Lung (tissue), 12 donors: ENCODE data around the gene CENPP. TPM values are rescaled to one million over a fixed set of nuclear protein-coding genes. Genes with fewer than 3 reads are reported as not detected.
A peak's percentile ranks its signal among the peaks of the same experiment; 100 is the strongest.
"Not testable (repeated sequence)": the region's sequence is repeated elsewhere in the genome, so short reads cannot be mapped to it uniquely, and the experiment has no call there.

Experiments
- ATAC-seq: fragments of 200-7000 bp; cut with Tn5 transposase; one replicate; pipeline ENCODE4 v1.9.1; 2020; ENCODE audit warnings: moderate number of reproducible peaks; ENCODE audit not compliant: insufficient read depth, low FRiP score
- DNase-seq, 3 donors: peaks; one replicate each; pipeline ENCODE4 v3.0.0-alpha.2; 2013 to 2017
- H3K27ac ChIP-seq, 2 donors: one replicate each; pipeline ENCODE4 v1.5.1; 2013; ENCODE audit warnings: mild to moderate bottlenecking in 2 of 2, moderate library complexity in 2 of 2, control low read depth in 1 of 2, inconsistent platforms in 1 of 2, low read depth in 1 of 2, low read length in 1 of 2
- H3K27me3 ChIP-seq, 3 donors: one replicate each; pipeline ENCODE4 v1.5.1; 2013; ENCODE audit warnings: low read length in 2 of 3; ENCODE audit not compliant: control insufficient read depth in 3 of 3, insufficient read depth in 3 of 3
- H3K36me3 ChIP-seq, 4 donors: one replicate each; pipeline ENCODE4 v1.5.1; 2013; ENCODE audit warnings: low read length in 4 of 4, mild to moderate bottlenecking in 1 of 4, moderate library complexity in 1 of 4; ENCODE audit not compliant: control insufficient read depth in 4 of 4, insufficient read depth in 4 of 4
- H3K4me1 ChIP-seq, 5 donors: one replicate each; pipeline ENCODE4 v1.5.1; 2013; ENCODE audit warnings: low read length in 5 of 5, mild to moderate bottlenecking in 2 of 5, moderate library complexity in 1 of 5; ENCODE audit not compliant: control insufficient read depth in 5 of 5, insufficient read depth in 5 of 5
- H3K4me3 ChIP-seq: one replicate; pipeline ENCODE4 v1.5.1; 2013; ENCODE audit warnings: mild to moderate bottlenecking, control low read depth, moderate library complexity
- H3K9ac ChIP-seq, 2 donors: one replicate each; pipeline ENCODE4 v1.5.1; 2013; ENCODE audit warnings: low read length in 2 of 2, control low read depth in 1 of 2; ENCODE audit not compliant: insufficient read depth in 1 of 2
- H3K9me3 ChIP-seq, 4 donors: one replicate each; pipeline ENCODE4 v1.5.1; 2013; ENCODE audit warnings: low read length in 3 of 4, mild to moderate bottlenecking in 1 of 4, moderate library complexity in 1 of 4; ENCODE audit not compliant: control insufficient read depth in 4 of 4, insufficient read depth in 3 of 4
- WGBS, 2 donors: extraction: QIAGEN DNeasy Blood & Tissue Kit; methylation state at CpG; one replicate each; pipeline ENCODE4 v1.1.7; 2013; 5-methylcytosine and 5-hydroxymethylcytosine counted together
- polyA plus RNA-seq, 2 donors: library from polyadenylated mRNA; stranded (reverse); fragments of 200-250 nt; gene quantifications; one replicate each; pipeline ENCODE4 v1.2.1, GENCODE V29; 2013
- total RNA-seq, 2 donors: library from RNA; depleted of rRNA in 1 of 2; stranded (reverse); fragments of >200 nt in 1 of 2; gene quantifications; one replicate each; pipeline ENCODE4 v1.2.1, GENCODE V29; 2014 to 2021
- TF ChIP-seq, protein P1 (sequence below): IDR thresholded peaks from 2 replicates; pipeline ENCODE4 v1.5.1; 2012; ENCODE audit warnings: mild to moderate bottlenecking; ENCODE audit errors: control extremely low read depth, extremely low read depth
- donor health status: control.
- donor health status: control.
- donor health status: Bipolar disorder and iron deficiency.
- donor health status: healthy.
- donor health status: DM: yes; HTN: yes; CAD: no.

Gene CENPP
- total and polyA plus RNA-seq, 4 donors: 1.2 to 11.8 (median 2.9) TPM

DNA sequence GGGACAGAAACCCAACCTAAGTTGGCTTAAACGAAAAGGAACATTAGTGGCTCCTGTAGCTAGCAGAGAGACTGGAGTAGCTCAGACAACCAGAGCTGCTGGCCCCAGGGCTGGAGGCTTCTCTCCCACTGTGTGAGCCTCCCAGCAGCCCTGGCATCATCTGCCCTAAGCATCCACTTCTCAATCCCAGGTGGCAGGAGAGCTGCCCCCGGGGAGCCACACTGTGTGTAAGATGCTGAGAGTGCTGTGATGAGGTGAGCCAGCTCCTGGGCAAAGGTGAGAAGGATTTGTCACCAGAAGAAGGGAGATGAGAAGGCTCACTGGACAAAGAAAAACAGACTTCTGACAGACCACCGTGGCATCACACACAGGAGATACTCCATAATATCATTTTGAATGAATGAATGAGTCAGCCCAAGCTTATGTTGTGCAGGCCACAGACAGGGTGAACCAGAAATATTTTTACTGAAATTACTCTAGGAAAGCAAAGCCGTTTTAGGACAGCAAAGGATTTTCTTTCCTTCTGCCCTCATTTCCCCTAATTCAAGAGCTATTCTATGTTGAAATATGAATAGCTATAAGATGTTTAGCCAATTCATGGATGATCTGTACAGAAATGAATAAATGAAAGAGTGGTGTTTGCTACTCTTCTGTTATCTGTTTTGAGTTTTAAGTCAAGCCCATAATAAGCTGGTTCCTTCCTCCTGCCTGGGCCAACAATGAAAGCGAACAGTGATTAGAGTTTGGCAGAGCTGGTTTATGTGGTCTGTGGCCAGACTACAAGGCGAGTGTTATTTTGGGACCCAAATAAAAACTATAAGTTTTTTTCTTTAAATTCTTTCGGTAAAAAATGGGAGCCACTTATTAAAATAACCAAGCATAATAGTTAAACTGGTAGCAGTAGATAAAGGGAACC lies 267.5 kb downstream of the CENPP start:
- Histone ChIP-seq H3K4me1 (peaks cover 0 to 61% (median 10%) of the 10 kb centered on the region in 5 donors), H3K36me3 (no peaks in the 10 kb centered on the region), H3K9me3 (no peaks in the 10 kb centered on the region), H3K27me3 (no peaks in the 10 kb centered on the region), H3K4me3 (no peak overlapping the region), H3K27ac (no peak overlapping the region), H3K9ac (peak overlapping the region in 1 of 2 donors; percentile 36)
- DNase-seq: peak in 2 of 3 donors; percentile 61 to 72
- no peak for ATAC-seq
- TF ChIP-seq, protein P1, sequence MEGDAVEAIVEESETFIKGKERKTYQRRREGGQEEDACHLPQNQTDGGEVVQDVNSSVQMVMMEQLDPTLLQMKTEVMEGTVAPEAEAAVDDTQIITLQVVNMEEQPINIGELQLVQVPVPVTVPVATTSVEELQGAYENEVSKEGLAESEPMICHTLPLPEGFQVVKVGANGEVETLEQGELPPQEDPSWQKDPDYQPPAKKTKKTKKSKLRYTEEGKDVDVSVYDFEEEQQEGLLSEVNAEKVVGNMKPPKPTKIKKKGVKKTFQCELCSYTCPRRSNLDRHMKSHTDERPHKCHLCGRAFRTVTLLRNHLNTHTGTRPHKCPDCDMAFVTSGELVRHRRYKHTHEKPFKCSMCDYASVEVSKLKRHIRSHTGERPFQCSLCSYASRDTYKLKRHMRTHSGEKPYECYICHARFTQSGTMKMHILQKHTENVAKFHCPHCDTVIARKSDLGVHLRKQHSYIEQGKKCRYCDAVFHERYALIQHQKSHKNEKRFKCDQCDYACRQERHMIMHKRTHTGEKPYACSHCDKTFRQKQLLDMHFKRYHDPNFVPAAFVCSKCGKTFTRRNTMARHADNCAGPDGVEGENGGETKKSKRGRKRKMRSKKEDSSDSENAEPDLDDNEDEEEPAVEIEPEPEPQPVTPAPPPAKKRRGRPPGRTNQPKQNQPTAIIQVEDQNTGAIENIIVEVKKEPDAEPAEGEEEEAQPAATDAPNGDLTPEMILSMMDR: no peak
- 48 to 66% methylated on average over 7 of the region's 7 CpGs for WGBS, 2 donors

DNA sequence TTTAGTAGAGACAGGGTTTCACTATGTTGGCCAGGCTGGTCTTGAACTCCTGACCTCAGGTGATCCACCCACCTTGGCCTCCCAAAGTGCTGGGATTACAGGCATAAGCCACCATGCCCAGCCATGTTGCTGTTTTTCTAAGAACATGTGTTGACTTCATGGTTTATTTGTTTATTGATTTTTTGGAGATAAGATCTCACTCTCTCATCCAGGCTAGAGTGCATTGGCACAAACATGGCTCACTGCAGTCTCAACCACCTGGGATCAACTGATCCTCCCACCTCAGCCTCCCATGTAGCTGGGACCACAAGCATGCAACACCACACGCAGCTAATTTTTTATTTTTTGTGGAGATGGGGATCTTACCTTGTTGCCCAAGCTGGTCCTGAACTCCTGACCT lies 269.3 kb downstream of the CENPP start:
- H3K4me1 ChIP-seq: peaks cover 0 to 57% (median 14%) of the 10 kb centered on the region in 5 donors
- ATAC-seq, H3K27me3 ChIP-seq, H3K9ac ChIP-seq, H3K36me3 ChIP-seq, H3K27ac ChIP-seq, H3K4me3 ChIP-seq, H3K9me3 ChIP-seq, DNase-seq: not testable (repeated sequence)
- 91 to 96% methylated on average over 1 of the region's 1 CpG for WGBS, 2 donors

DNA sequence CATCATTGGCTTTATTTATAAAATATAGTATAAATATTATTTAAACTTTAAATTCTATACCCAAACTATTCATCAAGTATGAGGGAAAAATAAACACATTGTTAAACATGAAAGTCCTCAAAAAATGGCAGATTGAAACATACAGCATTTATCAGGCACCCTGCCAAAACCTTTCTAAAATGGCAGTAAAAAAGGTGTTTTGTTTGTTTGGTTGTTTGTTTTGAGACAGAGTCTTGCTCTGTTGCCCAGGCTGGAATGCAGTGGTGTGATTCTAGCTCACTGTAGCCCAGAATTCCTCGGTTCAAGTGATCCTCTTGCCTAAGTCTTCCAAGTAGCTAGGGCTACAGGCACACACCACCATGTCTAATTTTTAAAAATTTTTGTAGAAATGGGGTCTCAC lies 270.2 kb downstream of the CENPP start:
- no peak overlapping the region for H3K27ac ChIP-seq
- ATAC-seq (no peak), DNase-seq (peak in 2 of 3 donors; percentile 65 to 69)
- peaks cover 0 to 57% (median 19%) of the 10 kb centered on the region in 5 donors for H3K4me1 ChIP-seq
- TF ChIP-seq, protein P1: no peak
- no peak overlapping the region for H3K4me3 ChIP-seq
- no peak overlapping the region for H3K9ac ChIP-seq
- H3K36me3 ChIP-seq: no peaks in the 10 kb centered on the region
- WGBS, 2 donors: 84 to 93% methylated on average over 1 of the region's 1 CpG
- H3K27me3 ChIP-seq: no peaks in the 10 kb centered on the region
- no peaks in the 10 kb centered on the region for H3K9me3 ChIP-seq

DNA sequence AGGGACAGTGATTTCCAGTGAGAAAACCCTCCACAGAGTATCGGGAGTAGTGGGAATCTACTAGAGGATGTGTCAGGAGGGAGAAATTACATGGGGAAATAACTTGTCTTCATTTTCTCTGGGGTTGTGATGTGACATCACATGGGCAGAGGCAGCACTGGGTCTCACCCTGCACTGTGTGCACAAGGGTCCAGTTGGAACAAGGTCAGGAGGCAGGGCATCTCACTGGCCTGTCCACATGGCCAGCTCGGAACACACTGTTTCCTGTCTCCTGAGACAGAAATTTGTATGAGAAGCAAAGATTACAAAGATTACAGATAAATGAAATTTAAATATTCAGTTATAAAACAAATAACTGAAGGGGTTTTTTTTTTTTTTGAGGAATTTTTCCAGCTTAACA lies 272.6 kb downstream of the CENPP start:
- H3K36me3 ChIP-seq: no peaks in the 10 kb centered on the region
- no peak overlapping the region for H3K4me3 ChIP-seq
- no peak for ATAC-seq
- peaks cover 0 to 6% (median 0%) of the 10 kb centered on the region in 4 donors for H3K9me3 ChIP-seq
- H3K27ac ChIP-seq: peak overlapping the region in 1 of 2 donors; percentile 37
- no peak overlapping the region for H3K9ac ChIP-seq
- DNase-seq: no peak
- no peaks in the 10 kb centered on the region for H3K27me3 ChIP-seq
- peaks cover 0 to 47% (median 18%) of the 10 kb centered on the region in 5 donors for H3K4me1 ChIP-seq
- 71 to 81% methylated on average over 2 of the region's 2 CpGs for WGBS, 2 donors
- TF ChIP-seq, protein P1: no peak
